ENCODE data around the gene MC3R. TPM values are rescaled to one million over a fixed set of nuclear protein-coding genes. Genes with fewer than 3 reads are reported as not detected.

MC3R gene
- total RNA-seq, 2 experiments from 2014 or later, result not detected

- peaks cover 1% of the 10 kb centered on the region for H3K9me3 Mint-ChIP-seq
- no peak for DNase-seq
- H3K27ac Mint-ChIP-seq, result no peak overlapping the region
- no peak overlapping the region for H3K4me3 Mint-ChIP-seq
- POLR2A ChIA-PET, result no interaction called here
- no peaks in the 10 kb centered on the region for H3K36me3 Mint-ChIP-seq (ENCODE audit: low read depth)
- H3K27me3 Mint-ChIP-seq, result peaks cover 3% of the 10 kb centered on the region
- CTCF ChIA-PET, result no interaction called here
- H3K4me1 Mint-ChIP-seq, result no peaks in the 10 kb centered on the region
These were observed 25.0 kb downstream of the MC3R start for GRCh38 chr20:56273491-56273890.

GRCh38 chr20:56274156-56274555 is 25.6 kb downstream of the MC3R start:
- no peak for DNase-seq
- Mint-ChIP-seq H3K27ac (no peak overlapping the region), H3K36me3 (ENCODE audit: low read depth) (no peaks in the 10 kb centered on the region), H3K4me3 (no peak overlapping the region), H3K4me1 (no peaks in the 10 kb centered on the region), H3K27me3 (peaks cover 3% of the 10 kb centered on the region), H3K9me3 (peaks cover 1% of the 10 kb centered on the region)
- ChIA-PET CTCF (no interaction called here), POLR2A (no interaction called here)

- Mint-ChIP-seq H3K27ac (no peak overlapping the region), H3K4me1 (no peaks in the 10 kb centered on the region), H3K4me3 (no peak overlapping the region), H3K36me3 (ENCODE audit: low read depth) (no peaks in the 10 kb centered on the region), H3K9me3 (no peaks in the 10 kb centered on the region), H3K27me3 (no peaks in the 10 kb centered on the region)
- DNase-seq, result no peak
- CTCF ChIA-PET, result no interaction called here
- POLR2A ChIA-PET, result no interaction called here
These were observed 29.7 kb downstream of the MC3R start for GRCh38 chr20:56278196-56278595.

GRCh38 chr20:56285496-56285895 is 37.0 kb downstream of the MC3R start:
- no peaks in the 10 kb centered on the region for H3K36me3 Mint-ChIP-seq (ENCODE audit: low read depth)
- no peaks in the 10 kb centered on the region for H3K4me1 Mint-ChIP-seq
- no peak overlapping the region for H3K4me3 Mint-ChIP-seq
- DNase-seq, result no peak
- CTCF ChIA-PET, result no interaction called here
- H3K9me3 Mint-ChIP-seq, result no peaks in the 10 kb centered on the region
- POLR2A ChIA-PET, result no interaction called here
- no peaks in the 10 kb centered on the region for H3K27me3 Mint-ChIP-seq
- no peak overlapping the region for H3K27ac Mint-ChIP-seq

GRCh38 chr20:56289652-56290051 is 41.1 kb downstream of the MC3R start:
- Mint-ChIP-seq H3K4me1 (no peaks in the 10 kb centered on the region), H3K36me3 (ENCODE audit: low read depth) (no peaks in the 10 kb centered on the region), H3K27me3 (no peaks in the 10 kb centered on the region), H3K4me3 (no peak overlapping the region), H3K27ac (no peak overlapping the region), H3K9me3 (no peaks in the 10 kb centered on the region)
- DNase-seq, result no peak
- ChIA-PET POLR2A (no interaction called here), CTCF (interaction anchor here (1.3 kb wide), 1 partner anchor 8 kb away, joined by 3 read pairs; no protein-coding TSS in a partner anchor)

GRCh38 chr20:56299362-56299761 is 50.8 kb downstream of the MC3R start:
- Mint-ChIP-seq H3K9me3 (no peaks in the 10 kb centered on the region), H3K27me3 (peaks cover 1% of the 10 kb centered on the region), H3K36me3 (ENCODE audit: low read depth) (no peaks in the 10 kb centered on the region), H3K4me3 (no peak overlapping the region), H3K27ac (no peak overlapping the region), H3K4me1 (no peaks in the 10 kb centered on the region)
- CTCF ChIA-PET, result no interaction called here
- DNase-seq, result no peak
- POLR2A ChIA-PET, result no interaction called here

Other genes starting within 250 kb of the MC3R start
- not detected for gene CBLN4, start 243.2 kb upstream of the MC3R start, total RNA-seq
- gene FAM210B, start 110.2 kb downstream of the MC3R start, total RNA-seq, result 1 to 10 TPM; 3.7 to 4.3 TPM
- gene AURKA, start 143.5 kb downstream of the MC3R start, total RNA-seq, result 10 to 100 TPM; 91.9 to 95.4 TPM
- 10 to 100 TPM; 61.5 to 64.9 TPM for gene CSTF1, start 143.9 kb downstream of the MC3R start, total RNA-seq
- 10 to 100 TPM; 13.2 TPM for gene CASS4, start 163.5 kb downstream of the MC3R start, total RNA-seq
- 100 to 1,000 TPM; 121 TPM for gene RTF2, start 219.9 kb downstream of the MC3R start, total RNA-seq

Data from activated CD4-positive, alpha-beta memory T cell treated with anti-CD3 and anti-CD28 coated beads, Interleukin-2, amount 10 ng/mL, durations not matched to agents 7 days and 5 days (primary cell).